ENCODE data around the gene SRGAP2.
"Not testable (repeated sequence)": the region's sequence is repeated elsewhere in the genome, so short reads cannot be mapped to it uniquely, and the experiment has no call there.

The SRGAP2 gene

DNA sequence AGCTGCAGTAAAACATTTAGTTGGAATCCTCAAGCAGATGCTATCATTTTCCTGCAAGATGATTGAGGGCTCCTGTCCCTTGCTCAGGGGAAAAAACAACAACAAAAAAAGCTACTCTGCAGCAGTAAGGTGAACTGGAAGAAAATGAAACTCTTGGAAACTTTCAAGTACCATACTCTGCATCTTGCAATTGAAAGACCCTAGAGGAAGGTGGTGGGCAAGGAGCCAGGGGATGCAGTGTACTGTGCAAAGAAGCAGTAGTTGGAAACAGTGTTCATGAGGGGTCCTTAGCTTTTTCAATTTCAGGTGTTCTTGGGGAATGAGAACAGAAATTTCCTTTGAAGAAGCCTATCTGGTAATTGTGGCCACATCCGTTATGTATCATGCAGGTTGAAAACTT is 7.5 kb downstream of the SRGAP2 start:
- DNase-seq, result not testable (repeated sequence)

DNA sequence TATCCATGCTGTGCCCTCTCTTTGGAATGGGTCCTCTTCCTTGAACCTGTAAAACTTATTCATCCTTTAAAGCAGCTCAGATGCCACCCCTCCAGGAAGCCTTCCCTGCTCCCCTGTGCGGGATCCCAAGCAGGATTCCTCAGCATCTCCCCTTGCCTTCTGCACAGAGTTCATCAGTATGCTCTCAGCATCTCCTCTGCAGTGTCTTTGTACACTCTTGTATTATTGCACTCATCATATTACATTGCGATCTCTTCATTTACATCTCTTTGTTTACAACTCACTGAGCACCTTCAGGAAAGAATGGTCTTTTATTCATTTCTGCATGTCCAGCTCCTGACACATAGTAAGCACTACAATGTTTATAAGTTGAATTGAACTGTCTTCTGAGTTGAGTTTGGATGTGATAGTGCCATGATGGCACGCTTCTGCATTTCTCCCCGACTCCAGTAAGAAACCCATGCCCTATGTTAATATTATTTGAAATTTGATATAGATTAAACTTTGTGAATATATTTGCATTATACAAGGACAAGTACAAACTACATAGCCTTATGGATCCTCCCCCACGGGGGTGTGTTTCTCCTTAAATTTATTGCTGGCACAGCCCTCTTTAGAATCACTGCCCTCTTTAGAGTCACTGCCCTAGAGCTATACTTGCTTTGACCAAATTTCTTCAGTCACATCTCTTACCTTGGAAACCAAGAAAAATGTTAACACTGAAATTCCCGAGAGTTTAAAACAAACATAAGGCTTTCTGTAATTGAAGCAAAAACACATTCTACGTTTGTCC is 12.5 kb downstream of the SRGAP2 start:
- not testable (repeated sequence) for DNase-seq

DNA sequence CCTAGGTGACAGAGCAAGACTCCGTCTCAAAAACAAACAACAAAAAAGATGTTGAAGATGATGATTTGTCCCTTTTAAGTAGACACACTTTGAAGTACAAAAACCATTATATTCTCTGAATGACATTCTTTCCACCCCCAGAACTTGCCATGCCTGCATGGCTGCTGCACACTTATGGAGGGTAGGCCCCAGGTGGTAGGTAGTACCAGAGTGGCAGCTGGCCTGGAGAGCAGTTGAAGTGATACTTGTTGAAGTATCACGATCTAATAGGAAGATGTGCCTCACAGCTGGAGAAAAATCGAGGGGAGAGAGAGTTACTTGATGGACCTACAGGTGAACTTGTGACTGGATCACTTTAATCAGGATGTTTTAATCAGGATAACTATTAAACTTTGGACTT is 14.9 kb downstream of the SRGAP2 start:
- DNase-seq, result not testable (repeated sequence)

DNA sequence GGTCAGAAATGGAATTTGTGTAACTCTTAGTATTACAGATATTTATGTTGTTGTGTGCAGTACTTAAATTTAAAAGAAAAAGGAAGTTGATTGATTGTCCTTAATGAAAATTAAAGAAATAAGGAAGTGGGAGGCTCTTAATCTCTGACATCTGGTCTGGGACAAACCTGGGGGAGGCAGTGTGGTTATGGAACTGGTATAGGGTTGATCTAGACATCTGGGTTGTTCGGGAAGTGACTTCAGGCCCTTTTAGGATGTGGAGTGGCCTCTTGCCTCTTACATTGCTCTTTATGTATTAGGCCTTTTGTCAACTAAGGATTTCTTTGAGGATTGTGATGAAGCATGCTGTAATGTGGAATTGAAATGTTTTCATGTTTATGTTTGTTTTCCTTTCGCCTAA is 15.4 kb downstream of the SRGAP2 start:
- DNase-seq, result not testable (repeated sequence)

DNA sequence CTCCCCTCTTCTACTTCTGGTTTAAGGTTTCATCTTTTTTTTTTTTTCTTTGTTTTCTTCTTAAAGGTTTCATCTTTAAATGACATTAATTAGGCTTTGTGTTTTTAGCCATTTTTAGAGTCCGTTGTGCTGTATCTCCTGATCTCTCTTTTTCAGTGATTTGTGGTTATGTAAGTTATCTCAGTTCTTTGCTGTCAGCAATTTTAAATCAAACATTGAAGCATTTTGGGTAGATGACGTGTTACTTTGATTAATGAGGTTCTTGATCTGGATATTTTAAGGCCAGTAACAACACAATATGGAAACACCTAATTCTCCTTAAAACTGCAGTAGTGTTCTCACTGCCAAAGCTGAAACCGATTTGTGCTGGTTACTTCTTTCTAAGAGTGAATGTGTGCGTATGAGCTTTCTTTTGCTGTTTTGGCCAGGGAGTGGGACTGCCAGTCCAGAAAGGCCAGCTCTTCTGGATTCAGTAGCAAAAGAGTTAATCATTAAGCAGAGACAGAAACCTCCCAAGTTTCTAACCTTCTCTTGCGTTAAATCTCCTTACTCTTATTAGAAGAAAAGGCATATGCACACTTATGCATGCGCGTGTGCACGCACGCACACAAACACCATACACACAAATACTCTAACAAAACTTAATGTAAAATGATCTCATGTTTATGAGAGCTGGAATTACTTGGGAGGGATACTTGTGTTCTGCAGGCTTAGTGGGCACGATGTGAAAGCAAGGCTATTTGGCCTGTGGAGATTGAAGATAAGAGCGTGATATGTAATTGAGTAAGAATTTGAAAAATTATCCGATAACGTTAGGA is 16.4 kb downstream of the SRGAP2 start:
- not testable (repeated sequence) for DNase-seq

DNA sequence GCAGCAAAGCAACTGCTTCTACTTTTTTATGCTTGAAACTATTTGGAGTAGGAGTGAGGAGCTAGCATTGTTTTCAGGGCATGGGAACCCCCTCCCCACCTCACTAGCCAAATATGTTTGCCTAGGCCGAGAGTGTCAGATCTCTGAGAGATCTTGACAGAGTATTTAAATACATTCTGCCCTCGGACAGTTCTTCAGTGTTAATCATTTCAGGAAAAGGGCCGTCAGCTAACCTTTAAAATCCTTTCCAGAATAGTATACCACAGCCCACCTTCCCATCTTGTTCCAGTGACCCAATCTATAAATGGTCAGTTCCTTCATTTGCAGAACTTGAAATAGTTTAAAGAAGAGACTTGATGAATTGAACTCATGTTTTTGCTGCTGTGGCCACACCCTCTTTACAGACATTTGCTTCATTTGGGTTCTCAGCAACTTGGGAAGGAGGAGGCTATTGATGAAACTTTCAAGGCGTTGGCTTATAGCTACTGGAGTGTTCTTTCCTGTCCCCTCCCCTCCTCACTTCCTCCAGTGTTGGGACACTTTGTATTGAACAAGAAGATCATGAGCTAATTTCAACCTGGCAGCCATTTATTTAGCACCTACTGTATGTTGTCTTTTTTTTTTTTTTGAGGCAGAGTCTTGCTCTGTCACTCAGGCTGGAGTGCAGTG is 17.1 kb downstream of the SRGAP2 start:
- not testable (repeated sequence) for DNase-seq

DNA sequence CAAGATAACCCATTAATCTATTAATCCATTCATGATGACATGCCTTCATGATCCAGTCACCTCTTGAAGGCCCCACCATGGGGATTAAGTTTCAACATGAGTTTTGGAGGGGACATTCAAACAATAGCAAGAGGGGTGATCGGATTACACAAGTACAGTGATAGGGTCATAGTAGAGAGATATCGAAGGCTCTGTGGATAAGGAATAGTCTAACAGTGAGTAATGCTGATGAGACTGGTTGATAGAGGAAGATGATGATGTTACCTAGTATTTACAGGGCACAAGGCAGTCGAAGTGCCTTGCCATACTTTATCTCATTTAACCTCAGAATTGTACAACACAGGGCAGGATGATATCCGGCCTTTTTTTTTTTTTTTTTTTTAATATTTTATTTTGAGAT is 18.2 kb downstream of the SRGAP2 start:
- not testable (repeated sequence) for DNase-seq

DNA sequence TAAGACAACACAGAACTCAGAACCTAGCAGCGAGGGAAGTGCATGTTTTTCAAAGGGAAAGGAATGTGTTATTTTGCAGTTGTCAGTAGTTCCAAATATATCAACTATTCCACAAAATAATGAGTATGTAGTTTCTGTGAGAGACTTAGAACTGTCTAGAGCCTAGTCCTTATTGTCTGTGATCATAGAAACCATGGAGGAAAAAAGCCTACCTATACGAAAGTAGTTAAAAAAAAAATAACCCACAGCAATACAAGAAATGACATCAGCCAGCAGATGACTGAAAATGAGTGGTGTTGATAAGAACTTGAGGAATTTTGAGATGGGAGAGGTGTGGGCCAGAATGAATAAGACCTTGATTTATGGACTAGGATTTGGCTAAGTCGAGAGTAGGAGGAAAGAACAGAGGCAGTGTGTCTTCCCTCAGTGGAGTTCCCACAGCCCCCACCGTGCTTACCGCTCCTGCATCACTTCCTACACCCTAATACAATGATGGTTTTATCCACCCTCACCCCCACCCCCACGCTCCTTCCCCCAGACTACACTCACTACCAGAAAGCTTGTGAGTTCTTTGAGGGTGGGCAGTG is 20.9 kb downstream of the SRGAP2 start:
- DNase-seq, result not testable (repeated sequence)

DNA sequence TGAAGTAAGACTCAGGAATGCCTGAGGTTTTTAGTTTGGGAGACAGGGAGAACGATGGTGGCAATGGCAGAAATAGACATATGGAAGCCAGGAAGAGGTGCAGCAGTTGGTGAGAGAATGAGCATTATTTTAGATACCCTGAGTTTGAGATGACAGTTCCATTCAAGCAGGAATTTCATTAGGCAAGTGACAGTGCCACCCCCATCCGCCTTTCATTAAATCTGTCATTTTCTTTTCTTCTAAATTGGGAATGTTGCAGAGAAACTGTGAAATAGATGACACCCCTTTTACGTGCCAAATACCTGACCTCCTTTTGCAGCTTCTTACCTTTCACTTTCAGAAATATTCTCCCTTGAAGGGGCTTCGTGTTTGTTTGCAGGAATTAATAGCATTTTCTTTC is 22.0 kb downstream of the SRGAP2 start:
- DNase-seq, result not testable (repeated sequence)

DNA sequence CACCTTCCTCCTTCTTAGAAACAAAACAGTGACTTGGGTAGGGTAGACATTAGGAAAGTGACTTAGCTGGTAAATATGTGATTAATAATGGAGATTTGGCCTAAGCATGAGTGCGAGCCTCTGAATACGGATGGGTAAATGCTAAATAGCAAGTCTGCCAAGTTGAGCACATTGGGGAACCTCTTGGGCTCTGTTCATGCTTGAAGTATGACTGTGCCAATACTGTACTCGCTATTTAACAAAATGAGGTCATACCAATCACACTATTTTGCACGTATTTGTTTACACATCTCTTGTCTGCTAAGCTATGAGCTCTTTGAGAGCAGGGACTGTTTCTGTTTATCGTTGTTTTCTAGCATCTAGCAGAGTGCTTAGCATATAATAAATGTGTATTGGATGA is 23.5 kb downstream of the SRGAP2 start:
- not testable (repeated sequence) for DNase-seq

DNA sequence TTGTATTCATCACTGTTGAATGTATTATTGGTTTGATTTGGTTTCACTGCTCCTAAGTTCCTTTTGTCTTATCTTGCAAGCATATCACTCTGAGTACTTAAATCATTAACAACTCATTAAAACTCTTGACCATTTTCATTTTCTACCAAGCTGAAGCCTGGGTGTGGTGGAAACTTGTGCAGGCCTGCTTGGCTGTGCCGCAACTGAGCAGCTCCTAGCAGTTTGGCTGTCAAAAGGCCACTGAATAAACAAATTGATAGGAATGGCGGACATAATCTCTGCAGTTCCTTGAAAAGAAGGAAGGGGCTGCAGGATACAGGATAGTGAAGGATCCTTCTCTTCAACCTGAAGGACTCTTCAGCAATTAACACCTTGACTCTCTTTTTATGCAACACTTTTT is 25.9 kb downstream of the SRGAP2 start:
- DNase-seq, result not testable (repeated sequence)

DNA sequence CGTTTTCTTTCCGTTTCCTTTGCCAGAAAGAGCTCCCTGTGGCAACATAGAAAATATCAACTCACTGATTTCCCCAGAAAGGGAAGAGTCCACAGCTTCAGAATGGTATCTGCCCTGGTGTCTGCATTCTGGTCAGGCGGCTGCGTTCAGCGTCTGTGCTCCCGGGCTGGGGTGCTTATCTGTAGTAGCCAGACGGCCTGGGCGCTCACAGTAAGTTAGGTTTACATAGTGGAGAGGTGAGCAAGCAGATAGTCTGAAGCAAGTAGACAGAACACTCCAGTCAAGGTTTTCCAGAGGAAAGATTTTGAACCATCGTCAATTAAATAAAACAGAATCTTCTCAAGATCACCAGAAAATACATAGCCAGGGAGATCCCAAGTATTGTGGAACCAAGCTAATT is 28.6 kb downstream of the SRGAP2 start:
- DNase-seq, result not testable (repeated sequence)

DNA sequence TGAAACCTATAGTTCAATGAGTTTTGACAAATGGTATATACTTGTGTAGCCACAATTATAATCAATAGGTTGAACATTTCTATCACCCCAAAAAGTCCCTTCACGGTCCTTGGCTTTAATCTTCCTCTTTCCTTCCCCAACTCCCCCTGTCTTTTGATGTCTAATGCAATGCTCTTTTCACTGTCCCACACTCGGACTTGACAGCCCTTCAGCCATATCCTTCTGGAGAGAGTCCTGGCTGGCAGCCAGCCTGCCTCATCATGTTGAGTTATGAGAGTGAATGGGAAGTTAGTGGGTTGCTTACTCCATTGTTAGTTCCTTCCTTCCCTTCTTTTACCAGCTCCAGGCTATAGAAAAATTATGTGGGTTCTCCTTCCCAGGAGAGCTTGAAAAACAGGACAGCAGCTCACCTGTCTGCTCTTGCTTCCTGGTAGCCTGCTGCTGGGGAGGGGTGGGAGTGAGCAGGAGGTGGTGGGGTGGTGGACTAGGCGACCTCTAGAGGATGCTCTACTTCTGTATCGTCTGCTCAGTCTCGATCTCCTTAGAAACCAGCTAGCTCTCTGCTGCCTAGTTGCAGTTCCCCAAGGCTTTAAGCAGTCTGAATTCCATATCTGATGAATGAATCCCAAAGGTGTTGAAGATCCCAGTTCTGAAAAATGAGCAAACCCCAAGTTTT is 29.8 kb downstream of the SRGAP2 start:
- not testable (repeated sequence) for DNase-seq

DNA sequence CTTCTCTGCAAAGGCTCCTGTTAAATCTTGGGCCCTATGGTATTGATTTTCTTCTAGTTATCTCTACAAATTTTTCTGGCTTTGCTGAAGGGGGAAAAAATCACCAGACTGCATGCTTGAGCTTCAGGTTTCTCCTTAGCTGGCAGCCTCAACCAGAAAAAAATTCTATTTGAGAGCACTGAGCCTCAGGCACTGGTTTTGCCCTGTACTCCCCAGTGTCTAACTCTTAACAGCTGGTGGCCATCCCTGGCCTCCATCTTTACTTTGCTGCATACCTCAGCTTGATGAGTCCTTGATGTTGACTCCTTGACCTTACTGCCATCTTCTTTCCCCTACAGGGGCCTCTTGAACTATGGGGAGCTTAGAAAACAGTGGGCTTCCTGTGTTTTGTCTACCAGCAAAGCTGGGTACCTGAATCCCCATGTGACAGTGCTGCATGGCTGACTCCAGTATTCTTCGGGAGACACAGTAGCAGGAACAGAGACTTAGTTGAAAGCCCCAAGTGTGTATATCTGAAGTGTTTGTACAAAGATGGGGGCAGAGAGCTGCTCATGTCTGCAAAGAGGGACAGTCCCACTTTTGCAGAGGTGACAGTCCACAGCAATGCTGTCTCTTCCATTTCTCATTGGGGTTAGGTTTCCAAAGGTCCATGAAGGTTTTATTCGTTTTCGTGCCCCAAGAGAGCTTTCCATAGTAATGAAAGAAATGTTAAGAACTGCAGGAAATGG is 31.0 kb downstream of the SRGAP2 start:
- not testable (repeated sequence) for DNase-seq

DNA sequence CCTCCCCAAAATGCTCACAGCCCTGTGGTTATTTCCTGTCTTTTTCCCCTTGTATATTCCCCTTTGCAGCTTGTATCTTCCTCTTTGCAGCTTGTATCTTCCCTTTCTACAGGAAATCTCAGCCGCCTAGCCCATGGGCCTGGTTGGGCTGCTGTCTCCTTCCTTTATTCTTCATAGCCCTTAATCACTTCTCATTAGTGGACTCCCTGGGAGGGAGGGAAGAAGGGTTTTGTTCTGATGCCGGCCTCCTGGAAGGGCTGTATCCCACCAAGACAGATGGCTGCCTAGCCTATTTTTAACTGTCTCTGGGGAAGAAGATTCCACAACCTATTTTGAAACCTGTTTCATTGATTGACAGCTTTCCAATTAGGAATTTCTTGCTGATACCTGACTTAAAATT is 31.8 kb downstream of the SRGAP2 start:
- not testable (repeated sequence) for DNase-seq

DNA sequence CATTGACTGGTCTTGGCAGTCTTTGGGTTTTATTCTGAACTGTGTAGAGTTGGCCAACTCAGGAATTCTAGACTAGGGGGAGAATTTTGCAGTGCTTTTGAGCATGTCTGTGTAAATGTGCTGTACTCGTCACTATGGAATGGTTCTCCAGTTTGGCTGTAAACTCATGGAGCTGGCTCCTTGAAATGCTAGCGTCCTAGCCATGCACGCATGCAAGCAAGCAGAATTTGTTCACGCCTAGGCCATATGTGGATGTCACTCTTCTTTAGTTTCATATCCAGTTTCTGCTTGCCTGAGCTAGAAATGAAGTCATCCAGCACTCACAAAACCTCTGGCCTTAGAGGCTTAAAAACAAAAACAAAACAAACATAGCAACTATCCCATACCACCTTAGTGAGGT is 36.9 kb downstream of the SRGAP2 start:
- not testable (repeated sequence) for DNase-seq

DNA sequence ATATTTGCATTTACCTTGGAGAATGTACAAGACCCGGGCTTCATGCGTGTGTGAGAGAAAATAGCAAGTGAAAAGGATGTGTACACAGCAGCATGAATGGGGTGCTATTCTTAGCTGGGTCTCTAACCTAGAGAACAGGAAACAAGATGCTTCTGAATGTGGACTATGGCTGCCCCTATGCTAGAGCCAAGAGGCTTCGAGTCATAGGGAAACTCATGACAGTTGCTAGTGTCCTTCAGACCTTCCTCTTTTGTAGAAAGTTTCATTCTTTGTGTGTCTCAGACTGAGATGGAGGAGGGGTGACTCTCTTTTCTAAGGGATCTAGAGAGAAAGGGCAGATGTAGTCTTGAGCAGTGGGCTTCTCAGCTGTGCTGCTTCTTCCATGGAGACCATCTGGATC is 40.0 kb downstream of the SRGAP2 start:
- not testable (repeated sequence) for DNase-seq

DNA sequence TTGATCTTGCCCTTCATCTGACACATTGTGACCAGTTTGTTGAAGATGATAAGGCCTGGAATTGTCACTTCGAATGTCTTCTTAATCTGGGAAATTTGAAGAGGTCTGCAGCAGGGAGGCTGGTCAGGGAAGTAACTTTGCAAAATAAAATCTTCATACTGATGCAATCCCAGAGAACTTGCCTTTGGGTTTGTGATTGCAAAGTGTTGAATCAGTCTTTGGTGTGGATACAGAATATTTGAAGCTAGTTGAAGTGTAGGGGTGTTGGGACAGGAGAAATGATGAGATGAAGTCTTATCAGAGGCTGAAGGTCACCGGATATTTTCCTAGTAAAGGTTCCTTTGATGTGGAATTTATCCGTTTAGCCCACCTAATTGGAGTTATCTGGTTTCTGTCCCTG is 42.1 kb downstream of the SRGAP2 start:
- not testable (repeated sequence) for DNase-seq

DNA sequence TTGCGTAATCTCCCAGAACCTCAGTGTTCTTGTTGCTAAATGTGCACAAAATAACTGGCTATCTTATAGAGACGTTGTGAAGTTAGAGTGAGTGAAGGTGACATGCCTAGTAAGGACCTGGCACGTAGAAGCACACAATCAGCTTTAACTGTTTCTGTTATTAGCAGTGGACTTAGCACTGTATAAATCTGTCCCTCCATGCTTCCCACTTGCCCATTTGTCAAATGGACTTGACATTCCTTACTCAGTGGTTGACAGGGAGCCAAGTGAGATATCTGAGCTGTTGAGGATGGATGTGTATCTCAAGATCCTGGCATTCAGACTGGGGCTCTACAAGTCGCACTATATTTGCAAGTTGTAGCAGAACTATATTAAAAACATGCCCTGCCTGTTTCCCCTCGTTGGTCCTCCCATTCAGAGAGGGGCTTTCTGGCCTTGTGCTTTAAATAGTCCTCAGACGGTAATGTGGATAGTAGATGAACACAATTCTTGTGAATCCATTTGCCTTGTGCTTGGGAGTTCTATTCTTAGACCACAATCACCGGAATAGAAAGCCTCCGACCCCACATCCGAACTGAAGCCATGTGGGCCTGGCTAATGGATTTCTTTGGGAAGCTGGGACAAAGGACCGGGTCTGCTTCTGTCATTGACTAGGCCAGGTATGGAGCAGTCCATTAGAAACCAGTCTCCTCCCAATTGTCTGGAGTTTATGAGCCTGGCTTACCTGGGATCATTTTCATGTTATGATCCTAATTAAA is 43.0 kb downstream of the SRGAP2 start:
- DNase-seq, result not testable (repeated sequence)

DNA sequence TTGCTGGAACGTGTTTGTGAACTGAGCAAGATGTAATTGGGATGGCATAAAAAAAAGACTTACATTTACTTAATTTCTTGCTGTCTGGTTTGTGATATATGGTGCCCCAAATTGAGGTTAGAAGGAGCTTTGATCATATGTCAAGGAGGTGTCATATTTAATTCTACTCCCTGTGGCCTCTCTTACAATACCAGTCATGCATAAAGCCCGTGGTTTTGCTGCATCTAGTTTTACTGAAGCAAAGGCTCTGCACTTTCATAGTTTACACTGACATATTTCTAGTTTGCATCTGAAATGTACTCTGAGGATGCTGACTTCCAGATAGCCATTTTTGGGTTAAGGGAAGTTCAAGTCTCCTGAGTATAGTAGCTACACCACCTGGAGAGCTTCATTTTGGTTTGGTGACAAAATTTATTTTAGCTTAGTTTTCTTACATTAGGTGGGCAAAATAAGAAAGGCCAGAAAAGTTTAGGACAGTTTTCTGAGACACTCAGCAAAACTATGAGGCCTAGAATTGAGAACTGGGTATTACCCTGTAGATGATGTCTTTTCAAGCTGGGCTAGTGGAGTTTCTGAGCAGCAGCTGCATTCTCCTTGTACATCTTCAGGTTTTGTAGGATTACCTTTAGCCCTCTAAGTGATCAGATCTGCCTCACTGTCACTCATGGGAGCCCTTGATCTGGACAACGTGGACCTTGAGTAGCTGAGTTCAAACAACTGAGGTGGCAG is 47.8 kb downstream of the SRGAP2 start:
- DNase-seq, result not testable (repeated sequence)
